BLaER1 treated with 17β-estradiol and CSF1 and Interleukin-3, amounts not matched to agents 10 nM and 100 nM (cell line): ENCODE measurements around the gene HDGFL2.

Experiments used
- H3K27ac ChIP-seq, 11 experiments: shearing (Covaris generic); formaldehyde crosslinking; 2 replicates each; pipeline ENCODE4 v1.8.1; 2022
- H3K27me3 ChIP-seq, 11 experiments: shearing (Covaris generic); formaldehyde crosslinking; 2 replicates each; pipeline ENCODE4 v1.8.1; 2022
- H3K36me3 ChIP-seq, 11 experiments: shearing (Covaris generic); formaldehyde crosslinking; 2 replicates each; pipeline ENCODE4 v1.8.1; 2022
- H3K4me1 ChIP-seq, 10 experiments: shearing (Covaris generic); formaldehyde crosslinking; 2 replicates each; pipeline ENCODE4 v1.8.1; 2022
- H3K4me2 ChIP-seq, 11 experiments: shearing (Covaris generic); formaldehyde crosslinking; 2 replicates each; pipeline ENCODE4 v1.8.1; 2022
- H3K4me3 ChIP-seq, 10 experiments: shearing (Covaris generic); formaldehyde crosslinking; 2 replicates each; pipeline ENCODE4 v1.8.1; 2022
- H3K9ac ChIP-seq, 11 experiments: shearing (Covaris generic); formaldehyde crosslinking; 2 replicates each; pipeline ENCODE4 v1.8.1; 2022
- H3K9me3 ChIP-seq, 11 experiments: shearing (Covaris generic); formaldehyde crosslinking; replicated peaks in 1 of 11; 2 replicates each; pipeline ENCODE4 v1.8.1; 2022
- H4K20me1 ChIP-seq, 11 experiments: shearing (Covaris generic); formaldehyde crosslinking; 2 replicates each; pipeline ENCODE4 v1.8.1; 2022
- Cebpa-rat ChIP-seq, 11 experiments: shearing (Covaris generic); IDR thresholded peaks; 2 replicates each; pipeline ENCODE4 v1.8.1; 2022

The HDGFL2 gene

GRCh38 chr19:4507804-4508203 is 35.7 kb downstream of the HDGFL2 start:
- H3K4me2 ChIP-seq: no peak overlapping the region
- peaks cover 25 to 63% (median 41%) of the 10 kb centered on the region in 10 experiments for H3K4me1 ChIP-seq
- H3K9me3 ChIP-seq: no peaks in the 10 kb centered on the region; a peak in 1 of 22 replicates
- no peak overlapping the region for H3K4me3 ChIP-seq
- H3K27ac ChIP-seq: no peak overlapping the region
- H4K20me1 ChIP-seq: peaks cover 0 to 25% (median 15%) of the 10 kb centered on the region in 11 experiments; a peak in 16 of 22 replicates
- H3K9ac ChIP-seq: no peak overlapping the region
- TF ChIP-seq Cebpa-rat (IDR thresholded peaks at IDR 0.05): no peak
- peaks cover 0 to 32% (median 9%) of the 10 kb centered on the region in 11 experiments; a peak in 14 of 22 replicates for H3K36me3 ChIP-seq
- H3K27me3 ChIP-seq: no peaks in the 10 kb centered on the region

DNA sequence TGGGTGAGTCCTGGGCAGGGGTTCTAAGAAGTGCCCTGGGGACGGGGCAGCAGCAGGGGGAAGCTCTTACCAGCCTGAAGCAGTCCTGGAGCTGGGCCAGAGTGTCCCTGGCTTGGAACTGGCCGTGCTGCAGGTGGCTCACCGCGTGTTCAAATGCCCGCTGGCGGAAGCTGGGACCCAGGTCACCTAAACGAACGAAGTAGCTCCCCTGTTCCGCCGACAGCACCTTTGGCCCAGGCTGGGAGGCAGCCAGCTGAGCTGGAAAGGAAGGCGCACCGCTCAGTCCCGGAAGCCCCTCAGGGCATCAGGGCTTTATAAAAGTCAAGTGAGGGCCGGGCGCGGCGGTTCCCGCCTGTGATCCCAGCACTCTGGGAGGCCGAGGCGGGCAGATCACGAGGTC is 36.6 kb downstream of the HDGFL2 start:
- Histone ChIP-seq H3K4me3 (no peak overlapping the region), H3K4me1 (peaks cover 16 to 54% (median 34%) of the 10 kb centered on the region in 10 experiments), H3K27me3 (no peaks in the 10 kb centered on the region), H3K27ac (no peak overlapping the region), H3K9ac (no peak overlapping the region), H3K36me3 (peaks cover 0 to 32% (median 9%) of the 10 kb centered on the region in 11 experiments; a peak in 13 of 22 replicates), H3K4me2 (no peak overlapping the region), H4K20me1 (peaks cover 0 to 16% (median 9%) of the 10 kb centered on the region in 11 experiments; a peak in 15 of 22 replicates), H3K9me3 (no peaks in the 10 kb centered on the region; a peak in 1 of 22 replicates)
- no peak for TF ChIP-seq Cebpa-rat (IDR thresholded peaks at IDR 0.05)

DNA sequence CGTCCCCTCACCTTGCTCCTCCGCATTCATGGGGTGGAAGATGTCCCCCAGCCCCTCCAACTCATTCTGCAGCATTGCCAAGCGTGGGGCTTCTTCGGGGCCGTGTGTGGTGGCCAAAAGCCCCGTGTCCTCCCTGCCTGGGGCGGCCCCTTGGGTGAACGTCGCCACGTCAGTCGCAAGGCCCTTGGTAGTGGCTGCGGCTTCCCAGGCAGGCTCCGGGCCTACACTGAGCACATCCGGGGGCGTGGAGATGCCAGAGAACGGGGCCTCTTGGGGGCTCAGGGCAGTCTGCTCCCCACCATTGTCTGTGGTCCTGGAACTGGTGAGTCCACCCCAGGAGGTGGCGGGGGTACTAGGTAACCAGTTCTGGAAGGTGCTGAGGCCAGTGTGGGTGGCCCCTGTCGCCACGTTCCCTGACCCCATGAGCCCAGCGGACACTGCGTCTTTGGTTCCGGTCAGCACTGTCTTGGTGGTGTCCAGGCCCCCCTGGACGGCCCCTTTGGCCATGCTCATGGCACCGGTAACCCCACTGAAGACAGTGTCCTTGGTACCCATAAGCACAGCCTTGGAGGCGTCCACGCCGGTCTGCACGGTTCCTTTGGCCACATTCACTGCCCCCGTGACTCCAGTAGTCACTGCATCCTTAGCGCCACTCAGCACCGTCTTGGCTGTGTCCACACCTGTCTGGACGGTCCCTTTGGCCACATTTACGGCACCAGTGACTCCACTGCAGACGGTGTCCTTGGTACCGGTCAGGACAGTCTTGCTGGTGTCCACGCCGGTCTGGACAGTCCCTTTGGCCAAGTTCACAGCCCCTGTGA is 38.5 kb downstream of the HDGFL2 start:
- no peak for TF ChIP-seq Cebpa-rat (IDR thresholded peaks at IDR 0.05)
- Histone ChIP-seq H3K4me3 (no peak overlapping the region), H3K36me3 (peaks cover 0 to 19% (median 1%) of the 10 kb centered on the region in 11 experiments; a peak in 10 of 22 replicates), H3K9ac (no peak overlapping the region), H3K9me3 (no peaks in the 10 kb centered on the region; a peak in 1 of 22 replicates), H3K27me3 (no peaks in the 10 kb centered on the region), H3K4me2 (no peak overlapping the region), H3K4me1 (peaks cover 0 to 34% (median 16%) of the 10 kb centered on the region in 10 experiments; a peak in 18 of 20 replicates), H4K20me1 (no peaks in the 10 kb centered on the region; a peak in 1 of 22 replicates), H3K27ac (no peak overlapping the region)

DNA sequence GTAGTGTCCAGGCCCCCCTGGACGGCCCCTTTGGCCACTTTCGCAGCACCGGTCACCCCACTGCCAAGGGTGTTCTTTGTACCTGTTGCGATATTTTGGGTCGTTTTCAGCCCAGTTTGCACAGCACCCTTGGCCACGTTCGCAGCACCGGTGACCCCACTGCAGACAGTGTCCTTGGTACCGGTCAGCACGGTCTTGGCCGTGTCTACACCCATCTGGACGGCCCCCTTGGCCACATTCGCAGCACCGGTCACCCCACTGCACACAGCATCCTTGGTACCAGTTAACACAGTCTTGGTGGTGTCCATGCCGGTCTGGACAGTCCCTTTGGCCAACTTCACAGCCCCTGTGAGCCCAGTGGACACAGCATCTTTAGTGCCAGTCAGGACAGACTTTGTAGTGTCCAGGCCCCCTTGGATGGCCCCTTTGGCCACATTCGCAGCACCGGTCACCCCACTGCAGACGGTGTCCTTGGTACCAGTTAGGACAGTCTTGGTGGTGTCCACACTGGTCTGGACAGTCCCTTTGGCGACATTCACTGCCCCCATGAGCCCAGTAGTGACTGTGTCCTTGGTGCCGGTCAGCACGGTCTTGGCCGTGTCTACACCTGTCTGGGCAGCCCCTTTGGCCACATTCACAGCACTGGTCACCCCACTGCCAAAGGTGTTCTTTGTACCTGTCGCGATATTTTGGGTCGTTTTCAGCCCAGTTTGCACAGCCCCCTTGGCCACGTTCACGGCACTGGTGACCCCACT is 39.4 kb downstream of the HDGFL2 start:
- no peak overlapping the region for H3K4me2 ChIP-seq
- no peak overlapping the region for H3K4me3 ChIP-seq
- H3K36me3 ChIP-seq: peaks cover 0 to 13% (median 0%) of the 10 kb centered on the region in 11 experiments; a peak in 4 of 22 replicates
- no peak overlapping the region for H3K9ac ChIP-seq
- no peaks in the 10 kb centered on the region; a peak in 1 of 22 replicates for H3K9me3 ChIP-seq
- no peaks in the 10 kb centered on the region; a peak in 1 of 22 replicates for H4K20me1 ChIP-seq
- H3K27me3 ChIP-seq: no peaks in the 10 kb centered on the region
- no peak overlapping the region for H3K27ac ChIP-seq
- TF ChIP-seq Cebpa-rat (IDR thresholded peaks at IDR 0.05): no peak
- peaks cover 3 to 26% (median 10%) of the 10 kb centered on the region in 10 experiments for H3K4me1 ChIP-seq

- Histone ChIP-seq H3K4me1 (peaks cover 4 to 20% (median 9%) of the 10 kb centered on the region in 10 experiments; a peak in 19 of 20 replicates), H3K4me3 (no peak overlapping the region), H3K27me3 (no peaks in the 10 kb centered on the region), H3K27ac (no peak overlapping the region), H3K9me3 (no peaks in the 10 kb centered on the region; a peak in 1 of 22 replicates), H4K20me1 (no peaks in the 10 kb centered on the region; a peak in 2 of 22 replicates), H3K36me3 (peaks cover 0 to 8% (median 0%) of the 10 kb centered on the region in 11 experiments; a peak in 3 of 22 replicates), H3K9ac (no peak overlapping the region), H3K4me2 (no peak overlapping the region)
- TF ChIP-seq Cebpa-rat (IDR thresholded peaks at IDR 0.05): no peak
Observed at GRCh38 chr19:4512070-4512469, 40.0 kb downstream of the HDGFL2 start.

DNA sequence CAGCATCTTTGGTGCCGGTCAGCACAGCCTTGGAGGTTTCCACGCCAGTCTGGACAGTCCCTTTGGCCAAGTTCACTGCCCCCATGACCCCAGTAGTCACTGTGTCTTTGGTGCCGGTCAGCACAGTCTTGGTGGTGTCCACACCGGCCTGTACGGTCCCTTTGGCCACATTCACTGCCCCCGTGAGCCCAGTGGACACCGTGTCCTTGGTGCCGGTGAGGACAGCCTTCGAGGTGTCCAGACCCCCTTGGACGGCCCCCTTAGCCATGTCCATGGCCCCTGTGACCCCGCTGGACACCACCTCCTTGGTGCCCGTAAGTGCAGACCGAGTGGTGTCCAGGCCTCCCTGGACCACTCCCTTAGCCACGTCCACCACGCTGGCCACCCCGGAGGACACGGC is 41.2 kb downstream of the HDGFL2 start:
- Histone ChIP-seq H3K9ac (no peak overlapping the region), H3K27ac (no peak overlapping the region), H3K9me3 (no peaks in the 10 kb centered on the region; a peak in 1 of 22 replicates), H3K27me3 (no peaks in the 10 kb centered on the region), H3K4me2 (no peak overlapping the region), H3K4me3 (no peak overlapping the region), H3K4me1 (peaks cover 0 to 18% (median 13%) of the 10 kb centered on the region in 10 experiments; a peak in 12 of 20 replicates), H3K36me3 (peaks cover 0 to 3% (median 0%) of the 10 kb centered on the region in 11 experiments; a peak in 1 of 22 replicates), H4K20me1 (no peaks in the 10 kb centered on the region; a peak in 2 of 22 replicates)
- TF ChIP-seq Cebpa-rat (IDR thresholded peaks at IDR 0.05): no peak

- TF ChIP-seq Cebpa-rat (IDR thresholded peaks at IDR 0.05): no peak
- Histone ChIP-seq H3K4me1 (peaks cover 0 to 26% (median 13%) of the 10 kb centered on the region in 10 experiments; a peak in 12 of 20 replicates), H3K4me3 (no peak overlapping the region), H3K4me2 (no peak overlapping the region), H3K9me3 (no peaks in the 10 kb centered on the region), H3K9ac (no peak overlapping the region), H3K36me3 (no peaks in the 10 kb centered on the region), H4K20me1 (no peaks in the 10 kb centered on the region; a peak in 2 of 22 replicates), H3K27me3 (no peaks in the 10 kb centered on the region), H3K27ac (no peak overlapping the region)
Observed at GRCh38 chr19:4515732-4516131, 43.6 kb downstream of the HDGFL2 start.

- no peak overlapping the region; a peak in 1 of 22 replicates for H3K27ac ChIP-seq
- H3K4me3 ChIP-seq: no peak overlapping the region
Observed at GRCh38 chr19:4516199-4516938, 44.3 kb downstream of the HDGFL2 start.

More at GRCh38 chr19:4516199-4516938, 44.3 kb downstream of the HDGFL2 start:
- peaks cover 0 to 31% (median 14%) of the 10 kb centered on the region in 10 experiments; a peak in 16 of 20 replicates for H3K4me1 ChIP-seq
- no peaks in the 10 kb centered on the region for H3K27me3 ChIP-seq
- H3K9ac ChIP-seq: peak overlapping the region in 2 of 11 experiments; percentile 28 to 51; a peak in 2 of 22 replicates
- H4K20me1 ChIP-seq: no peaks in the 10 kb centered on the region; a peak in 2 of 22 replicates
- no peaks in the 10 kb centered on the region for H3K36me3 ChIP-seq
- peak overlapping the region in 3 of 11 experiments; percentile 24 to 36 (median 32); a peak in 4 of 22 replicates for H3K4me2 ChIP-seq
- H3K9me3 ChIP-seq: no peaks in the 10 kb centered on the region
- TF ChIP-seq Cebpa-rat (IDR thresholded peaks at IDR 0.05): peak in 1 of 11 experiments; percentile 29; a peak in 1 of 22 replicates
